Stimulated activated CD4-positive, alpha-beta T cell treated with anti-CD3 and anti-CD28 coated beads, Interleukin-2, amount 100 ng/mL, for 48 hours (primary cell): ENCODE results near the gene GPNMB.
"Not testable (repeated sequence)": the region's sequence is repeated elsewhere in the genome, so short reads cannot be mapped to it uniquely, and the experiment has no call there.

Experiments
- DNase-seq, 2 donors: peaks; one replicate each; pipeline ENCODE4 v3.0.0-alpha.2; 2020

Gene GPNMB

GRCh38 chr7:23246555-23246954 is at the start of gene GPNMB:
GPNMB (plus strand) TSS chr7:23246775; CDS start chr7:23246858, 83 bp downstream.
- DNase-seq = no peak

DNA sequence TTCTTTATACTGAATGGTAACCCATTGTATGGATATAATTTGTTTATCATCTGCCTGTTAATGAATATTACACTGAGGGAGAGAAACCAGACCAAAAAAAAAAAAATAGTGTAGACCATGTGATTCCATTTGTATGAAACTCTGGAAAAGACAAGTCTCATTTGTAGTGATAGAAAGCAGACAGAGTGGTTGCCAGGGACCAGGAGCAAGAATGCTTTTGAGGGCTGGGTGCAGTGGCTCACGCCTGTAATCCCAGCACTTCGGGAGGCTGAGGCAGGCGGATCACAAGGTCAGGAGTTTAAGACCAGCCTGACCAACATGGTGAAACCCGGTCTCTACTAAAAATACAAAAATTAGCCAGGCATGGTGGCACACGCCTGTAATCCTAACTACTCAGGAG is 48.8 kb upstream of the GPNMB start:
- DNase-seq = not testable (repeated sequence)

DNA sequence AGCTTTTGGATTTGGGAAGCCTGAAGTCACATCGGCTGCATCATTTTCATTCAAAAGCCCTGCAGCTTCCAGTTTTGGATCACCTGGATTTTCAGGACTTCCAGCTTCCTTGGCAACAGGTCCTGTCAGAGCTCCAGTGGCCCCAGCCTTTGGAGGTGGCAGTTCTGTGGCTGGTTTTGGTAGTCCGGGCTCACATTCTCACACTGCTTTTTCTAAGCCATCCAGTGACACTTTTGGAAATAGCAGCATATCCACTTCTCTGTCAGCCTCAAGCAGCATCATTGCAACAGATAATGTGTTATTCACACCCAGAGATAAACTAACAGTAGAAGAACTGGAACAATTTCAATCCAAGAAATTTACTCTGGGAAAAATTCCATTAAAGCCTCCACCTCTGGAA is 46.2 kb upstream of the GPNMB start:
- DNase-seq = no peak

DNA sequence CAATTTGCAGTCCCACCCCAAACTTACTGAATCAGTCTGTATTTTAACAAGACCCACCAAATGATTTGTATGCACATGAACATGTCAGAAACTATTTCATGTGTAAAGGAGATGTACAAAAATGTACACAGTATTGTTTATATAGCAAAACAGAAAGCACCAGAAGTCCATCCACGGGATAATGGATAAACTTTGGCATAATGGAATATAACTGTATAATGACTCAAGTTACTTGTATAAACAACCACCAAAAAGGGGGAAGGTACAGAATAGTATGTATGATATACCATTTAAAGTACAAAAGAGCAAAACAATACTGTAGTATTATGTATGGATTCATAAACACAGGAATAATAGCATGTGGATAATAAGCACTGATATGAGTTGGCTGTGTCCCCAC is 42.3 kb upstream of the GPNMB start:
- no peak for DNase-seq

- DNase-seq = no peak
Measured at GRCh38 chr7:23205577-23205908, 41.0 kb upstream of the GPNMB start.

DNA sequence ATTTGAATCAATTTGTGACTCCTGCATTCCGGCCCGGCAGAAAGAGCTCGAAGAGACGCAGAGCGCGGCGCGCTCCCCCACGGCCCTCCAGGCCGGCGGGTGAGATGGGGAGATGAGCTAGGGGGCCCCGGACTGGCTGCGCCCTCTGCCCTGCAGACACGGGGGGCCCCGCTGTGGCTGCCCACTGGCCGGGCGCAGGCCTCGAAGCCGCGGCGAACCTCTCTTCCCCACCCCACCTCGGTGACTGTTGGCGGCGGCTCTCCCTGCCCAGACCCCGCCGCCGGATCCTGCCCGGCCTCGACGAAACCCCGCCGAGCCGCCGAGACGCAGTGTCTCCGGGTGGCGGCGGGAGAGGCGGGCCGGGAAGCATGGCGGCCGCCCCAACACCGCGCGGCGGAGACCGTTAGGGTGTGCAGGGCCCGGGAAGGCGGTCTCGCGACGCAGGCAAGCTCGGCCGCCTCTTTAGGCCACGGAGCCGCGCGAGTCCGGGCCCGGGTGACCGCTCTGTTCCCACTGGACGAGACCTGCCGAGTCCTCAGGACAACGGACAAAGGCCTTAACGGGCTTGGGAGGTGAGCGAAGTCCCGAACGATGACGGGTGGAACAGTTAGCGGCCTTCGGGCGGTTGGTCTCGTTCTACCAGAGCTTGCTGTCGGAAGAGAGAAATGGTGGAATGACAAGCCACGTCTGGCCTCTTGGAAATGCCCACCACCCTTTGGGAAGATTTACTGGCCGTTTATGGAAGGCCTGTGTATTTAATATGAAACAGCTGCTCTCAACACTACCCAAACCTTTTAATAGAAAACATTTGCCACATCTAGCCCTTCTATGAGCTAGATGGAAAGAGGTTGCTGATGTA is 40.4 kb upstream of the GPNMB start:
- DNase-seq = no peak

GRCh38 chr7:23207021-23207420 is 39.6 kb upstream of the GPNMB start:
- no peak for DNase-seq

- DNase-seq = no peak
Measured at GRCh38 chr7:23207884-23208283, 38.7 kb upstream of the GPNMB start.

- no peak for DNase-seq
Measured at GRCh38 chr7:23208316-23208715, 38.3 kb upstream of the GPNMB start.

- no peak for DNase-seq
Measured at GRCh38 chr7:23210506-23210905, 36.1 kb upstream of the GPNMB start.

GRCh38 chr7:23211589-23211988 is 35.0 kb upstream of the GPNMB start:
- no peak for DNase-seq

DNA sequence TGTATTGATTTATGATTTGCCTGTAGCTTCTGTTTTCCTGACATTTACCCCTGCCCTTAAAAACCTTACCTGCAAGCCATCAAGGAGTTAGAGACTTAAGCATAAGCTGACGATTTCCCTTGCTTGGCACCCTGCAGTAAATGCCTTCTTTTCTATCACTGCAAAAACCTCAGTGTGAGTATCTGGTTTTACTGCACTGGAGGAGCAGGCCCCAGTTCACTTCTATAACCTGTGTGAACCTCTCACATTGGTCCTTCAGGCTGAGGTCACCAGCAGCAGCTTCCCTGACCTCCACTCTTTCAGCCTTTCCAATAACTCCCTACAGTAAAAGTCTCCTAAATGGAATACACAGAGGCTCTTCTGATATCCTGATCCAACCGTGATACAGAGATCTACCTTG is 34.2 kb upstream of the GPNMB start:
- DNase-seq = no peak

DNA sequence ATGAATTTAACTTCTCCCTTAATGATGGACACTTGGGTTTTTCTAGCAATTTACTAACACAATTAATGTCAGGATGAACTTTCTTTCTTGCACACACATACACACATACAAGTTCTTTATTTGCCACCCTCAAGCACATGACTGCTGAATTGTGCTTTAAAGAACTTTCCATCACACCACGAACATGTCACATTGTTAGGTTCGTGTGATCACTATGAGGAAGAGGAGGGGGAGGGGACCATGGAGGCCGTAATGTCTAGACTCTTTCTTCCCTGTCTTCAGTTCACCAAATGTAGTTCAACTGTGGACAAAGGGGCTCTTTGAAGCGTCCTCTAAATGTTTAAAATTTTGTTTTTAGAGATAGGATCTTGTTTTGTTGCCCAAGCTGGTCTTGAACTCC is 33.7 kb upstream of the GPNMB start:
- no peak for DNase-seq

GRCh38 chr7:23213755-23214154 is 32.8 kb upstream of the GPNMB start:
- DNase-seq = no peak

DNA sequence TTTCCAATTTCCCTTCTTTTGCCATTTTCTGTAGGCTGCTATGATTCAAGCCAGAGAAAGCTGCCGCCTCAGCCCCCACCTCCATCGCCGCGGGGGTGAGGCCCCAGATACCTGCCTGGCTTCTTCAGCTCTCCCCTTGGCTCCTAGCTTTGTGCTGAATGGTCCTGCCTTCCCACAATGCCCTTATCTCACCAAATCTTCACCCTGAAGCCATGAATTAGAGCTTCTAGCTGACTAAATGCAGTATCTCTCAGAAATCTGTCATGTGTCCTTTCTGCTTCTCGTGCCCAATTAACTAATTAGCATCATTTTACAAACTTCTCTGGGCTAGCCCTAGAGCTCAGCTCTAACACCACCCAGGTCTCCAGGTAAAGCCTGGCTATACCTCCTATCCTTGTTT is 32.2 kb upstream of the GPNMB start:
- no peak for DNase-seq

- DNase-seq = no peak
Measured at GRCh38 chr7:23214938-23215337, 31.6 kb upstream of the GPNMB start.

GRCh38 chr7:23216021-23216420 is 30.6 kb upstream of the GPNMB start:
- DNase-seq = no peak

DNA sequence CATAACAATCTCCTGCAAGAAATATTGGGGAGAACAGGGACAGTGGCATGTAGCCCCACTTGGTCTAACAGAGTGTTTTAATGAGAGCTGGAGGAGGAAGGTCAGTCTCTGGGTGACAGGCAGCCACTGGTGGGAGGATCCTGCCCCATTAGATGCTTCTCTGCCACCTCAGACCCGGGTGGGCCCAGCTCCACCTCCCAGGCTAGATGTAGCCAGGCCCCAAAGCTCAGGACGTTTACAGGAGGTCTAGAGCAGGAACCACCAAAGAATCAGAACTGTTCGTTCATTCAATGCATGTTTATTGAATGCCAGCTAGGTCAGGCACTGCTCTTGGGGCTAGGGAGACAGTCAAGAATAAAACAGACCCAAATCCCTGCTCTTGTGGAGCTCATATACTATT is 28.4 kb upstream of the GPNMB start:
- no peak for DNase-seq

GRCh38 chr7:23220690-23221305 is 25.8 kb upstream of the GPNMB start:
- DNase-seq = no peak

GRCh38 chr7:23222439-23223030 is 24.0 kb upstream of the GPNMB start:
- no peak for DNase-seq

DNA sequence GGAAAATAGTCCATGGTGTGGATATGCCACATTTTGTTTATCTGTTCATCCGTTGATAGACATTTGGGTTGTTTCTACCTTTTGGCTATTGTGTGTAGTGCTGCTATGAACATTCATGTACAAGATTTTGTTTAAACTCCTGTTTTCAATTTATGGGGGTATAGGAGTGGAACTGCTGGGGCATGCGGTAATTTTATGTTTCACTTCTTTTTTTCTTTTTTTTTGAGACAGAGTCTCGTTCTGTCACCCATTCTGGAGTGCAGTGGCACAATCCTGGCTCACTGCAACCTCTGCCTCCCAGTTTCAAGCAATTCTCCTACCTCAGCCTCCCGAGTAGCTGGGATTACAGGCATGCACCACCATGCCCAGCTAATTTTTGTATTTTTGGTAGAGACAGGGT is 22.2 kb upstream of the GPNMB start:
- DNase-seq = not testable (repeated sequence)

DNA sequence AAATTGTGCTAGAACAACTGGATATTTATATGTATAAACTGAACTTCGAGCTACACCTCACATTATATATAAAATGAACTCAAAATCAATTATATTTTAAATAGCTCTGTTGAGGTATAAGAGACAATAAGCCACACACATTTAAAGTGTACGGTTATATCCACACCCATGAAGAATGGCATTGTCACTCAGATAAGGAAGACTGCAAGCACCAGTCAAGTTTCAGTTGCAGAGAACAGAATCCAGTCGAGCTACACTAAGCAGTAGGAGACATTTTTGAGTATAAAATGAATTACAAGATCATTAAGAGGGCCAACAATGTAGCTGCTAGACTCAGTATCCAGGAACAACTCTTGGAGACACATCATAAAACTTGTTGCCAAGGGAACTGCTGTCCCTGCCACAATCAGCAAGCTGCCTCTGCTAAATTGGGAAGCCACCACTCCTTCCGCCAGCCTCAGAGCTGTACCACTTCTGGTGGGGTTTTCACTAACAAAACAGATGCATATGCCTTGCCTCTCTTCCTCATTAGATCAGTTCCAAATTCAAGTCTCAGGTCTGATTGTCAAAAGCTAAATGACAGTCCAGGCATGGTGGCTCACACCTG is 19.6 kb upstream of the GPNMB start:
- DNase-seq = no peak

DNA sequence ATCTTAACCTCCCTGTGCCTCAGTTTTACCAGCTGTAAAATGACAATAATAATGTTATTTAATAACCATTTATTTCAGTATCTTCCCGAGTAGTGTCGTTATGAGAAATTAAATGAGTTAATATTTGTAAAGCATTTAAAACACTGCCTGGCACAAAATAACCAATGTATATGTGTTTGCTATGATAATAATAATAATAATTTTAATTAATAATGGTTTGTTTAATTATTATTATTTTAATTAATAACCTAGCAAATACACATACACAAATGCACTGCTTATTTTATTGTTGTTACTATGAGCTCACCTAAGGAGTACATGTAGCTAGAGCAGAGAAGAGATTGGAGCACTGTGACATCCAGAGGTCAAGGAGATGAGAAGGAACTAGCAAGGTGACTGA is 18.2 kb upstream of the GPNMB start:
- DNase-seq = no peak

GRCh38 chr7:23230641-23231101 is 15.9 kb upstream of the GPNMB start:
- DNase-seq = no peak
